HEK293 (cell line): Measurements from ENCODE around the gene SARS2.
"Not testable (repeated sequence)": the region's sequence is repeated elsewhere in the genome, so short reads cannot be mapped to it uniquely, and the experiment has no call there.

Experiments
- CTCF ChIP-seq: fragments of 450-650 bp; formaldehyde crosslinking; IDR thresholded peaks from 2 replicates; pipeline ENCODE4 v1.5.1; 2016; ENCODE audit warnings: missing biosample characterization, missing genetic modification characterization
- KLF10 ChIP-seq: fragments of 450-650 bp; IDR thresholded peaks from 2 replicates; pipeline ENCODE4 v1.5.1; 2018; ENCODE audit warnings: missing biosample characterization, mild to moderate bottlenecking, missing genetic modification characterization
- ZBTB11 ChIP-seq: fragments of 450-650 bp; formaldehyde crosslinking; conservative IDR thresholded peaks from 2 replicates; pipeline ENCODE4 v1.5.1; 2016; ENCODE audit warnings: low read depth, missing biosample characterization, missing genetic modification characterization
- ZNF121 ChIP-seq: fragments of 450-650 bp; formaldehyde crosslinking; IDR thresholded peaks from 2 replicates; pipeline ENCODE4 v1.5.1; 2016; ENCODE audit warnings: missing biosample characterization, missing genetic modification characterization
- ZNF707 ChIP-seq: fragments of 450-650 bp; formaldehyde crosslinking; IDR thresholded peaks from 2 replicates; pipeline ENCODE4 v1.5.1; 2016; ENCODE audit warnings: missing biosample characterization, missing genetic modification characterization
- ZNF768 ChIP-seq: fragments of 450-650 bp; formaldehyde crosslinking; IDR thresholded peaks from 2 replicates; pipeline ENCODE4 v1.5.1; 2018; ENCODE audit warnings: missing biosample characterization, mild to moderate bottlenecking, missing genetic modification characterization
- ZSCAN18 ChIP-seq: fragments of 450-650 bp; formaldehyde crosslinking; IDR thresholded peaks from 2 replicates; pipeline ENCODE4 v1.5.1; 2016; ENCODE audit warnings: missing biosample characterization, missing genetic modification characterization

- not testable (repeated sequence) for TF ChIP-seq CTCF (tag by site-specific recombination); KLF10 (tag by site-specific recombination); ZNF121; ZNF707 (tag by site-specific recombination); ZNF768 (tag by site-specific recombination); ZSCAN18 (tag by site-specific recombination); ZBTB11
Observed at GRCh38 chr19:38941466-38941865, 10.9 kb upstream of the SARS2 start.
